Measurements from ENCODE around the gene BATF. TPM values are rescaled to one million over a fixed set of nuclear protein-coding genes. Genes with fewer than 3 reads are reported as not detected.

Gene BATF
- total RNA-seq, 6 experiments from 2014 or later, result 0.24 to 10.4 (median 0.87) TPM

GRCh38 chr14:75519826-75520728 lies 2.2 kb upstream of the BATF start:
- H3K9me3 ChIP-seq, result no peaks in the 10 kb centered on the region
- intact Hi-C loops (cut with DNase I), result no loop called here
- no peak overlapping the region for H3K27ac ChIP-seq
- DNase-seq (no peak), ATAC-seq (peak in 1 of 4 donors; percentile 28)
- H3K4me1 ChIP-seq, result no peaks in the 10 kb centered on the region
- no peaks in the 10 kb centered on the region for H3K36me3 ChIP-seq
- no peak overlapping the region for H3K4me3 ChIP-seq
- 79% methylated on average over 10 of the region's 11 CpGs for WGBS (ENCODE audit: insufficient coverage, low coverage, low lambda C conversion rate, missing lambda C conversion rate)
- TF ChIP-seq POLR2A (IDR thresholded peaks at IDR 0.05) (no peak), CTCF (IDR thresholded peaks at IDR 0.05) (no peak)
- no peaks in the 10 kb centered on the region for H3K27me3 ChIP-seq

- ATAC-seq, result no peak
- no peaks in the 10 kb centered on the region for H3K4me1 ChIP-seq
- no peak for DNase-seq
- H3K27me3 ChIP-seq, result no peaks in the 10 kb centered on the region
- TF ChIP-seq POLR2A (IDR thresholded peaks at IDR 0.05) (no peak), CTCF (IDR thresholded peaks at IDR 0.05) (no peak)
- intact Hi-C loops (cut with DNase I), result no loop called here
- 90% methylated on average over 3 of the region's 3 CpGs for WGBS (ENCODE audit: insufficient coverage, low coverage, low lambda C conversion rate, missing lambda C conversion rate)
- no peaks in the 10 kb centered on the region for H3K36me3 ChIP-seq
- H3K27ac ChIP-seq, result no peak overlapping the region
- no peak overlapping the region for H3K4me3 ChIP-seq
- no peaks in the 10 kb centered on the region for H3K9me3 ChIP-seq
Measured at GRCh38 chr14:75520852-75521251, 1.4 kb upstream of the BATF start.

- Histone ChIP-seq H3K9me3 (no peaks in the 10 kb centered on the region), H3K36me3 (no peaks in the 10 kb centered on the region), H3K4me1 (no peaks in the 10 kb centered on the region), H3K4me3 (no peak overlapping the region), H3K27me3 (no peaks in the 10 kb centered on the region), H3K27ac (peak overlapping the region in 1 of 3 donors; percentile 10)
- 36% methylated on average over 10 of the region's 11 CpGs for WGBS (ENCODE audit: insufficient coverage, low coverage, low lambda C conversion rate, missing lambda C conversion rate)
- TF ChIP-seq CTCF (IDR thresholded peaks at IDR 0.05), result no peak
- TF ChIP-seq POLR2A (IDR thresholded peaks at IDR 0.05), result no peak
- ATAC-seq, result peak in 2 of 4 donors; percentile 21 to 57
- intact Hi-C loops (cut with DNase I), result no loop called here
- no peak for DNase-seq
Measured at GRCh38 chr14:75521415-75522199, 662 bp upstream of the BATF start.

- Histone ChIP-seq H3K36me3 (no peaks in the 10 kb centered on the region), H3K4me1 (no peaks in the 10 kb centered on the region), H3K9me3 (no peaks in the 10 kb centered on the region), H3K27ac (no peak overlapping the region), H3K27me3 (no peaks in the 10 kb centered on the region), H3K4me3 (peak overlapping the region in 2 of 3 donors; percentile 22 to 42)
- TF ChIP-seq CTCF (IDR thresholded peaks at IDR 0.05) (no peak), POLR2A (IDR thresholded peaks at IDR 0.05) (no peak)
- 29% methylated on average over 1 of the region's 1 CpG for WGBS (ENCODE audit: insufficient coverage, low coverage, low lambda C conversion rate, missing lambda C conversion rate)
- no peak for ATAC-seq
- DNase-seq, result no peak
- intact Hi-C loops (cut with DNase I), result no loop called here
Measured at GRCh38 chr14:75522983-75523318, 682 bp downstream of the BATF start.

Measured in right lobe of liver (tissue), 6 donors.